Ascending aorta (tissue), 2 donors: ENCODE results near the gene ZBTB49. TPM values are rescaled to one million over a fixed set of nuclear protein-coding genes. Genes with fewer than 3 reads are reported as not detected.

ENCODE experiments used
- DNase-seq, 2 donors: peaks; one replicate each; pipeline ENCODE4 v3.0.0-alpha.2; 2019; ENCODE audit warnings: low spot score in 2 of 2
- H3K27ac ChIP-seq, 2 donors: fragments of 200-600 bp; sonication (generic); one replicate each; pipeline ENCODE4 v1.5.1; 2016 to 2017; ENCODE audit warnings: mild to moderate bottlenecking in 1 of 2
- H3K27me3 ChIP-seq: fragments of 200-600 bp; sonication (generic); one replicate; pipeline ENCODE4 v1.5.1; 2017
- H3K36me3 ChIP-seq, 2 donors: fragments of 200-600 bp; sonication (generic); one replicate each; pipeline ENCODE4 v1.5.1; 2016
- H3K4me1 ChIP-seq, 2 donors: fragments of 200-600 bp; sonication (generic); one replicate each; pipeline ENCODE4 v1.5.1; 2016 to 2017; ENCODE audit warnings: mild to moderate bottlenecking in 1 of 2
- H3K4me3 ChIP-seq, 2 donors: fragments of 200-600 bp; sonication (generic); one replicate each; pipeline ENCODE4 v1.5.1; 2016 to 2017; ENCODE audit warnings: mild to moderate bottlenecking in 1 of 2
- H3K9me3 ChIP-seq, 2 donors: fragments of 200-600 bp; sonication (generic); one replicate each; pipeline ENCODE4 v1.5.1; 2016
- CTCF ChIP-seq, 3 experiments: fragments of 200-600 bp in 2 of 3; fragments of 450-650 bp in 1 of 3; sonication (generic) in 2 of 3; IDR thresholded peaks; one replicate each; pipeline ENCODE4 v1.5.1; 2016 to 2019; ENCODE audit warnings: antibody characterized with exemption in 3 of 3, mild to moderate bottlenecking in 1 of 3, moderate library complexity in 1 of 3
- intact Hi-C: fragments of 100-400 bp; cut with DNase I; formaldehyde crosslinking; loops from one replicate; pipeline ENCODE4 v1.15.1; 2023
- total RNA-seq: library from RNA; depleted of rRNA; stranded (reverse); fragments of >200 nt; gene quantifications from one replicate; pipeline ENCODE4 v1.1.0, GENCODE V29; 2016

ZBTB49 gene
- total RNA-seq, 1 donor from 2014 or later, result not detected

- Histone ChIP-seq H3K9me3 (no peaks in the 10 kb centered on the region), H3K4me1 (no peaks in the 10 kb centered on the region), H3K36me3 (no peaks in the 10 kb centered on the region), H3K27me3 (no peaks in the 10 kb centered on the region), H3K27ac (no peak overlapping the region), H3K4me3 (no peak overlapping the region)
- DNase-seq, result no peak
- no peak for TF ChIP-seq CTCF (IDR thresholded peaks at IDR 0.05)
- intact Hi-C loops, result no loop called here
Measured at GRCh38 chr4:4350909-4351308, 60.9 kb downstream of the ZBTB49 start.

DNA sequence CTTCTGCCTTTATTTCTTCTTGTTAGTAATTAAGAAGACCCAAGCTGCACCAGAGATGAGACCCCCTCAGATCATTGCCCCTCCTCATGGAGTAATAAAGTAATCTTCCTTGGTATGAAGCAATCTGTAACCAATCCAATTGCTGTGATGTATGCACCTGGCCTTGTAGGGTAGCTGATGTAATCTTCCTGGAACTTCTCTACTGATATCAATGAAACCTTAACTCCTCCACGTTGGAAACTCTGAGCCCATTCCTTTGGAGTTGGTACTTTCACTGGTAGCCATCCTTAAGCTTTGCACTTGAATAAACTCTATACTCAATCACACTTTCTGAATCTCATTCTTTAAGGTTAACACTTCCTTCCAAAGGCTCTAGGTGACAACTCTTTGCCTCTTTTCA lies 65.3 kb downstream of the ZBTB49 start:
- intact Hi-C loops, result no loop called here
- Histone ChIP-seq H3K27ac (no peak overlapping the region), H3K4me3 (no peak overlapping the region), H3K4me1 (no peaks in the 10 kb centered on the region), H3K27me3 (no peaks in the 10 kb centered on the region), H3K36me3 (no peaks in the 10 kb centered on the region), H3K9me3 (no peaks in the 10 kb centered on the region)
- no peak for DNase-seq
- TF ChIP-seq CTCF (IDR thresholded peaks at IDR 0.05), result no peak

DNA sequence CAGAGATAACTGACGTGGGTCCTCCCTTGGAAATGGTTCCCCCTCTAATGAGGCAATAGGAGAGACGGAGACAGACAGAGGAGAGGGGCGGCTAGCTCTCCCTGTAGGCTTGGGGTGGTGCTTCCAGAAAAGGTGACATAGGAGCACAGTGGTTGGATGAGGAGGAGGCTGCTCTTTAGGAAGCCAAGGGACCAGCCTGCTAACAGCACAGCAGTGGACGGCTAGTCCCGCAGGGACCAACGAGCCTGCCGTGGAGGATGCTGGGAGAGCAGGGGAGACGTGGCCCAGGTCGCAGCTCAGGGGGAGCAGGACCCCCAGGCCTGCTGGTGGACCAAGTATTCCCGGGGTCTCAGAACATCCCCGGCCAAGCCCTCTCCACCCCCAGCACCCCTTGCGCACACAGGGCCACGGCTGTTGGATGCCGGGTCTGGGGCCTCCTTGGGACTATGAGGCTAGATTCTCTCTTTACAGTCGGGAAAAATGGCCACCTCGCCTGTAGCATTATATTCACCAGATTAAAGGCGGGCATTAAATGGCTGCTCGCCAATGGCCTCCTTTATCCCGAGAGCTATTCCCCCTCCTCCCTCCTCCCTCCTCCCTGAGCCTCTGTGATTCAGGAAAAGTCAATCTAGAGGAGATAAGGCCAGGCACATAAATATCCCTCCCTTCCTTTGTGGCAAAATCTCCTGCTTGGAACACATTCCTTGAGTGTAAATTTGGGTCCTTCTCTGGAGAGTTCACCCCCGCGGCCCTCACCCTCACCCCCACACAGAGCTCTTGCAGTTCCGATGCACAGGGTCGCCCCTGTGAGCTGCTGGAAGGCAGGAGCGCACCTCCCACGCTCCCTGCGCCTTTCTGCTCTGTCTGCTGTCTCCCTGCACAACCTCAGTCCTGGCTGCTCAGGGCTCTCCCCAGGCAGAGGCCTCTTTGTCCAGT lies 66.3 kb downstream of the ZBTB49 start:
- intact Hi-C loops, result no loop called here
- Histone ChIP-seq H3K4me3 (no peak overlapping the region), H3K27ac (no peak overlapping the region), H3K4me1 (no peaks in the 10 kb centered on the region), H3K36me3 (no peaks in the 10 kb centered on the region), H3K9me3 (no peaks in the 10 kb centered on the region), H3K27me3 (no peaks in the 10 kb centered on the region)
- no peak for DNase-seq
- TF ChIP-seq CTCF (IDR thresholded peaks at IDR 0.05), result no peak

- no peak for DNase-seq
- H3K27me3 ChIP-seq, result no peaks in the 10 kb centered on the region
- H3K27ac ChIP-seq, result no peak overlapping the region
- TF ChIP-seq CTCF (IDR thresholded peaks at IDR 0.05), result no peak
- H3K4me3 ChIP-seq, result no peak overlapping the region
- H3K36me3 ChIP-seq, result no peaks in the 10 kb centered on the region
- no peaks in the 10 kb centered on the region for H3K4me1 ChIP-seq
- no peaks in the 10 kb centered on the region for H3K9me3 ChIP-seq
- intact Hi-C loops, result no loop called here
Measured at GRCh38 chr4:4358093-4358854, 68.2 kb downstream of the ZBTB49 start.

DNA sequence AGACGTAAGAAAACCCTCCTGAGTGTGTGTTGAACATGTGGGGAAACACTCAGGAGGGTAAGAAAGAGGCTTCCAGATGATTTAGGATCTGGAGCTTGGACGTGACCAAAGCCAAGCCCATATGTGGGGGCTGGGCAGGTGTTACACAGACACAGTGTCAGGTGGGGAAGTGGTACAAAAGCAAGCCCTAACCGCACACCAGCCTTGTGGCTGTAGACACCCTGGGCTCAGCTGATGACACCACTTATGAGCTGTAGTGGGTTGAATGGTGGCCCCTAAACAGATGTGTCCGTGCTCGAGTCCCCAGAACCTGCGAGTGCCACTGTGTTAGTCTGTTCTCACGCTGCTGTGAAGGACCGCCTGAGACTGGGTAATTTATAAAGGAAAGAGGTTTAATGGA lies 71.8 kb downstream of the ZBTB49 start:
- intact Hi-C loops, result no loop called here
- Histone ChIP-seq H3K36me3 (no peaks in the 10 kb centered on the region), H3K9me3 (no peaks in the 10 kb centered on the region), H3K4me1 (no peaks in the 10 kb centered on the region), H3K4me3 (no peak overlapping the region), H3K27me3 (no peaks in the 10 kb centered on the region), H3K27ac (no peak overlapping the region)
- no peak for DNase-seq
- TF ChIP-seq CTCF (IDR thresholded peaks at IDR 0.05), result no peak
